ENCODE results near the gene LRRFIP1.
"Not testable (repeated sequence)": the region's sequence is repeated elsewhere in the genome, so short reads cannot be mapped to it uniquely, and the experiment has no call there.

The LRRFIP1 gene, protein sequence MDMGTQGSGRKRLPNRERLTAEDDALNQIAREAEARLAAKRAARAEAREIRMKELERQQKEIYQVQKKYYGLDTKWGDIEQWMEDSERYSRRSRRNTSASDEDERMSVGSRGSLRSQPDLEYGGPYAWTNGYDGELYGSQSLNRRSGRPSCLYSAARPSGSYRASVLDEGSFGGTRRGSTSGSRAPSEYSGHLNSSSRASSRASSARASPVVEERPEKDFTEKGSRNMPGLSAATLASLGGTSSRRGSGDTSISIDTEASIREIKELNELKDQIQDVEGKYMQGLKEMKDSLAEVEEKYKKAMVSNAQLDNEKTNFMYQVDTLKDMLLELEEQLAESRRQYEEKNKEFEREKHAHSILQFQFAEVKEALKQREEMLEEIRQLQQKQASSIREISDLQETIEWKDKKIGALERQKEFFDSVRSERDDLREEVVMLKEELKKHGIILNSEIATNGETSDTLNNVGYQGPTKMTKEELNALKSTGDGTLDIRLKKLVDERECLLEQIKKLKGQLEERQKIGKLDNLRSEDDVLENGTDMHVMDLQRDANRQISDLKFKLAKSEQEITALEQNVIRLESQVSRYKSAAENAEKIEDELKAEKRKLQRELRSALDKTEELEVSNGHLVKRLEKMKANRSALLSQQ

DNA sequence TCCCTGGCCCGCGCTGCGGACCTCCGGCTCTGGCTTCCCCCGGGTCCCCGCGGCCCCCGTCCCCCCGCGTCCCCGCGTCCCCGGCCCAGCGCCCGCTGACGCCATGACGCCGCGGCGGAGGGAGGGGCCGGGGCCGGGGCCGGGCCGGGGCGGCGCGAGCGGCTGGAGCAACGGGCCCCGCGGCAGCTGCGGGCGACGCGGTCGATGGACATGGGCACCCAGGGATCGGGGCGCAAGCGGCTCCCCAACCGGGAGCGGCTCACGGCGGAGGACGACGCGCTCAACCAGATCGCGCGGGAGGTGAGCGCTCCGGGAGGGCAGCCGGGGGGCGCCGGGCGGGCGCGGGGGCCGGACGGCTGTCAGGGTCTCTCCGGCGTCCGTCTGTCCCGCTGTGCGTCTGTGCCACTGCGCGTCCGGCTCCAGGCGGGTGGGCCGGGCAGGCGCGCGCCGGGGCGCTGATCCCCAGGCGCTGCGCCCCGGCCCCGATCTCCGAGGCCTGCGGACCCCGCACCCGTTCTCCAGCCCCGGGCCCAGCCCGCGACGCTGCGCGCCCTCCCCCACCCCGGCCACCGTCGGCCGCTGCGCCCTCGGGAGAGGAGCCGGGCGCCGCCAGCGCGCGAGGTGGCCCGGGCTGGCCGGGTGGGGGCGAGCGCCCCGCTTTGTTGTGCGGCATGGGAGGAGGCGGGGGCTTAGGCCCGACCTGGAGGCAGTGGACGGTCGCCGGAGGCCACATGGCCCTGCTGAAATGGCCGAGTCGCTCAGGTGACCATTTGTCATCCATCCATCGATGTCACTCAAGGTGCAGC is at the start of gene LRRFIP1:
TSS of gene LRRFIP1 (plus strand) at position 147 of the 806 bp plus-strand sequence. CDS start at position 205, 58 bp downstream.
- no peak for DNase-seq

DNA sequence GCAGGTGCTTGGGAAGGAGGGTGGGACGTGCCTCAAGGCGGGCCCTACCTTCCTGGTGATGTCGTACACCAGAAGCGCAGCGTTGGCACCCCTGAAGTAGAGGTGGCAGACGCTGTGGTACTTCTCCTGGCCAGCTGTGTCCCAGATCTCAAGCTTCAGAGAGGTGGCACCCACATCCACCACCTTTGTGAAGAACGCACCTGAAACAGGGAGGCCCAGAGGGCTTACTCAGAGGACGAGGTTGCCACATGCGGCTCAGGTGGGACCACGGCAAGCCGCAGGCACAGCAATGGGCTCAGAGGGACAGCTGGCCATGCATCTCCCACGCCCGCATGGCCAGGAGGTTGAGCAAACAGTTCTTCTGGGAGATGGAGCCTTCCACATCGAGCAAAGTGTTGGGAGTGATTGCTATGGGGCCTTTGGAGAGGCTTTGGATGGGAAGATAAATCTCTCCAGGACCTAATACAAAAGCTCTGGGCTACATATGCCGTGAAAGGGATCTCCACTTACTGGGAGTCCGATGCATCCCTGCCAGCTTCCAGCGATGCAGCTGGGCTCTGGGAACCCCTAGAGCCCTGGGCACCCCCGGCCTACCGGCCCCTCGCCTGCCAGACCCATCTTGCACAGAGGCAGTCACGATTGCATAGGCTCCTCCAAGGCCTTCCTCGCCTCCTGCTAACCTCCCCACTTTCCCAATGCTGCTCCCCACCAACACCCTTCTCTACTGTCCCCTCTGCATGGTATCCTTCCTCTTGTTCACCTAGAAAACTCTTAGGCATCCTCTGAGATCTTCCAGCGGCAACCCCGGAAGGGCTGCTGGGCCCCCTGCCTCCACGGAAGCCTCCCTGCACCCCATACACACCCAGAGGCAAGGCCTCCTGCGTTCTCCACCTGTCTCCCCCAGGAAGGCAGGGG is 49.2 kb upstream of the LRRFIP1 start:
- DNase-seq = no peak

DNA sequence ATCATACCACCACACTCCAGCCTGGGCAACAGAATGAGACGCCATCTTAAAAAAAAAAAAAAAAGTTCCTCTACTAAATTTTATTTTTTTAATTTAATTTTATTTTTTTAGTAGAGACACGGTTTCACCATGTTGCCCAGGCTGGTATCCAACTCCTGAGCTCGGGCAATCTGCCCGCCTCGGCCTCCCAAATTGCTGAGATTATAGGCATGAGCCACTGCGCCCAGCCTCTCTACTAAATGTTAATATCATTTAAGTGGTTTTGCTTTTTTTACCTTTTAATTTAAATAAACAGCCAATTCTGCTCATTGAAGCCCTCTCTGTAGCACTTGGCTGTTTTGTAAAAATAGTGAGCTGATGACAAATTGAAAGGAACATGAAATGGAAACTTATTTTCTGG is 46.1 kb upstream of the LRRFIP1 start:
- DNase-seq = no peak

DNA sequence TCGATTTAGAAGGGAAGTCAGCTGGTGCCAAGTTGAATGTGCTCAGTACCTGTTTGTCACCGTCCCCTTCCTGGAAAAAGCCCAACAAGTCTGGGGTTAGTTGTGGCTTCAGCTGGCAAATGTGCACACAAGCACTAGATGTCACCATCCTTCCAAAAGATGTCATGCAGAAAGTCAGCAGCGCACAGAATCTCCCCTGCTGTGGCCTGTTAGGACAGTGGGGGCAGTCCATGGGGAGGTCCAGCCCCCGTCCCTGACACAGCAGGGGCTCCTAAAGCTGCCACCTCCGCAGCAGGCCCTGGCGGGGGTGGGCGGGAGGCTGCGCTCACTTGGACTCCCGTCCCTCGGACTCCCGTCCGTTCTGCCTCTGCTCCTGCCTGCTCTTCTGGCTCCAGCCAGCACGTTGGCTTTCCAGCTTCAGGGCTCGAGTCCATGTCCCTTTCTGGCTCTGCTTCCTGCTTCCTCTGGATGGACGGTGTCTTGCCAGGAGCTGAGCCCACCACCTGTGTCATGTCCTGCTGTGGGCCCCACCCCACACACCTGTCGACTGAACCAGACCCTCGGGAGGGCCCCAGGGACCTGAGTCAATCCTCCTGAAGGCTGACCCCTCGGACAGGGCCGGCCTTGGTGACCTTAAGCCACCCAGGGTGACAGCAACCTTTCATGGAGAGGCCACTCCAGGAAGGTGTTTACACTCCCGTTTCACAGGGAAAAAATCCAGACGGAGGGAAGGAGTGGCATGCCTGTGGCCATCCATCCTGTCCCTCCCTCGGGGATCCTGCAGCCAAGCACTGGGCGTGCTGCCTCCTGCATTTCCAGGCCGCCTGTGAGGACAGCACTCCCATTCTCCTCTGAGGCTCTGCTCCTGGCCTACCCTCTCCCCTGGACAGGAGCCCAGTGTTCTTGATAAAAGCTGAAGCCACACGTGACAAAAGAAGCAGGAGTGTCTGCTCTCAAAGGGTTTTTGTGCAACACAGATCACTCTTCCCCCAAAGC is 45.3 kb upstream of the LRRFIP1 start:
- DNase-seq = peak; percentile 56

DNA sequence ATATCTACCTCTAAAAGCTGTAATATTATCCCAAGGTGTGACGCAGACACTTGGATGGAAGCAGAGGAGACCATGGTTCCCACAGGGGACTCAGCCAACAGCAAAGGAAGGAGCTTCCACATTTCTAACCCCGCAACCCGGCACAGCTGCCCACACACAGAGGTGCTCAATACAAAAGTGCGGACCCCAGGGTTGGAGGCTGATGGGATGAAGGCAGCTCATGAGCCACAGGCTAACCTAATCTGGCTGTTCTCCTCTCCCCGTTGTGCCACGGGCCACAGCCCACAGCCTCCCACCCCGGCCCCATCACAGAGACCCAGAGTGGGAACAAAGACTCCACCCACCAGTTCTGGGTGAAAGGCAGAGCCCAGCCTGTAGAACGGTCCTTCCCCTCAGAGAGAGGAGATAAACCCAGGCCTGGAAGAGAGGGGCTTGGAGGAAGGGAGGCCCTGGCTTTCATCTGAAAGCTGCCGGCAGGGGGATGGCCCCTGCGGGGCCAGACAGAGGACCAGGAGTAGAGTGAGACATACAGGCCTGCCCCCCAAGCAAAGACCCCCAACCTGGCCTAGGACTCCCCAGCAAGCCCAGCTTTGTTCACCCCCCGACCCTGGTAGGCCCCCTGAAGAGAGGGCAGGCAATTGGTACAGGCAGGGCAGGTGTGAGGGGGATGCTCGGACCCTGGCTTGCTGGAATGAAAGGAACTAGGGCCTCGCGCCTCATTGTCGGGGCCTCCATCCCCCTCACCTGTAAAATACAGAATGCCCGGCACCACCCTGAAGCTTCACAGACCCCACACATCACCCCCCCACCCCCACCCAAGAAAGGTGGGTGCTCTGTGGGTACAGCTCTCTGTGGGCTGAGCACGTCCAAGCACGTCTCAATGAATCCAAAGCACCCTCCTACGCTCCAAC is 43.7 kb upstream of the LRRFIP1 start:
- no peak for DNase-seq

DNA sequence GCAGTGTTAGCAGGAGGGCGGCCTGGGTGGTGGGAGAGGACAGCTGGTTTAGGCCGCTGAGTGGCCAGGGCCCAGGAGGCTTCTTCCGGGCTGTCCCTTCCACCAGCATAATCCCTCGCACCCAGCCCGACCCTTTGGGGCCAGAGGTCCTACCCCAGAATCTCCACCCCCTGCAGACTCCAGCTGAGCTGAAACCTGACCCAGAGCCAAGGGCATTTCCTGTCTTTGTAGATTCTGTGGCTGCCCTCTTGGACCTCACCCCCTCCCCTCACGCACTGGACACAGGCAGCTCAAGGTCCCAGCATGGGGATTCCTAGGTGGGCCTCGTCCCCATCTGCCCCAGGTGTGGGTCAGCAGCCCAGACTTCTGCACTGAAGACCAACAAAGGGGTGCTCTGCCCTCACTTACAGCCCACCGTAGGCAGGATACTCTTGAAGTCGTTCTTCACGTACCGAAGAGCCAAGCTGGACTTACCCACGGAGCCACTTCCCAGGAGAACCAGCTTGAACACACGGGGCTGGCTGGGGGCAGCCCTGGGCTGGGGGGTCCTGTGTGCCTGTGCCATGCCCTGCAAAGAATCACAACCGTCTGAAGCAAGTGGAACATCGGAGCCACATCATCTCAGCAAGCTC is 41.7 kb upstream of the LRRFIP1 start:
- no peak for DNase-seq

DNA sequence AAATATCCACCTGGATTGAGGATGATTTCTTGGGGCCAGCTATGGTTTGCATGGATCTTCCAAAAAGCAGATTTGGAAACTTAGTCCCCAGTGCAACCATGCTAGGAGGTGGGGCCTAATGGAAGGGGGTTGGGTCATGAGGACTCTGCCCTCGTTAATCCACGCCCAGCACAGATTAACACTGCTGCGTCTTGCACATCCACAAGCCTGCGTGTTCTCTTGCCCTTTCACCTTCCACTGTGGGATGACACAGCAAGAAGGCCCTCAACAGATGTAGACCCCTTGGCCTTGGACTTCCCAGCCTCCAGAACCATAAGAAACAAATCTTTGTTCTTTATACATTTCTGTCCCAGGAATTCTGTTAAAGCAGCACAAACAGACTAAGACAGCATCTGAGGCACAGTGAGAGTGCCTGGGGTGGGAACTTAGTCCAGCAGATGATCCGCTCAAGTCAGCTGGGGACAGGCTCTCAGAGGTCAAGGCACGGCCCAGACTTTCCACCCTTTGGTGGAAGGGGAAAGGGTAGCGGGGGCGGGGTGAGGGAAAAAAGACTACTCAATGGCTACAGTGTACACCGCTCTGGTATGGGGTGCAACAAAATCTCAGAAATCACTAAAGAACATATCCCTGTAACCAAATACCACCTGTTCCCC is 39.2 kb upstream of the LRRFIP1 start:
- DNase-seq = no peak

DNA sequence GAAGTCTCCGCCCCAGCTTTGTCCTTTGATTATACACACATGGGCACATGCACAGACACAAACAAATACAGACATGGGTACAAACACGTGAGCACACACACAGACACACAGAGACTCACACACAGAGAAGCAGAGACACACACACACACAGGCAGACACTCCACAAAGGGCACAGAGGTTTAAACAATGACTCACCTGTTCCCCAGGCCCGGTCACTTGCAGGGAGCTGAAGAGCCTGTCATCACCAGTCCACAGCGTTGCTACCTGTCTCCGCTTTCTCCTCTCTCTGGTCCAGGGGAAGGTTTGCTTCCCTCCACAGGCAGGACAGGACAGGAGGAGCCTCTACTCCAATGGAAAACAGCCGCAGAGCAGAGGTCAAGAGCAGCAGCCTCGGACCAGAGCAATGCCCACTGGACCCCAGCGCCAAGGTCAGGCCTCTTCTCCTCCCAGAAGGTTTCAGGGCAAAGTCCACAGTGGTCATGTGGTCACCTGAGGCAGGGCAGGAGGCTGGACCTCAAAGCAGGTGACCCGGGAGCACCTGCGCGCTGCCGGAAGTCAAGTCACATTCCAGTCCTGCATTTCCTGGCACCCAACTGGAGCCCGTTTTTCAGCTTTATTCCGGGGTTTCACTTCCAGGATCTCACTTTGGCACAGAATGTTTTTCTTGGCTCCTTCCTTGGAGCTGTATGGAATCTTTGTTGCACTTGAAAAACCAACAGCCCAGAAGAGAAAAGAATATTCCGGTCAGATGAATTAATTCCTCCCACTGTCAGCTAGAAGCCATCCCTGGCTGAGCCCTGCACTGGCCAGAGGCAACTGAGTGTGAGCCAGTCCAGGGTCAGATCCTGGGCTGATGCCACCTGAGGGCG is 36.9 kb upstream of the LRRFIP1 start, which contains the start of gene RAB17:
TSS of gene RAB17 (minus strand) at position 463 of the 869 bp plus-strand sequence. CDS start 4,580 bp downstream, outside the sequence.
- no peak for DNase-seq

DNA sequence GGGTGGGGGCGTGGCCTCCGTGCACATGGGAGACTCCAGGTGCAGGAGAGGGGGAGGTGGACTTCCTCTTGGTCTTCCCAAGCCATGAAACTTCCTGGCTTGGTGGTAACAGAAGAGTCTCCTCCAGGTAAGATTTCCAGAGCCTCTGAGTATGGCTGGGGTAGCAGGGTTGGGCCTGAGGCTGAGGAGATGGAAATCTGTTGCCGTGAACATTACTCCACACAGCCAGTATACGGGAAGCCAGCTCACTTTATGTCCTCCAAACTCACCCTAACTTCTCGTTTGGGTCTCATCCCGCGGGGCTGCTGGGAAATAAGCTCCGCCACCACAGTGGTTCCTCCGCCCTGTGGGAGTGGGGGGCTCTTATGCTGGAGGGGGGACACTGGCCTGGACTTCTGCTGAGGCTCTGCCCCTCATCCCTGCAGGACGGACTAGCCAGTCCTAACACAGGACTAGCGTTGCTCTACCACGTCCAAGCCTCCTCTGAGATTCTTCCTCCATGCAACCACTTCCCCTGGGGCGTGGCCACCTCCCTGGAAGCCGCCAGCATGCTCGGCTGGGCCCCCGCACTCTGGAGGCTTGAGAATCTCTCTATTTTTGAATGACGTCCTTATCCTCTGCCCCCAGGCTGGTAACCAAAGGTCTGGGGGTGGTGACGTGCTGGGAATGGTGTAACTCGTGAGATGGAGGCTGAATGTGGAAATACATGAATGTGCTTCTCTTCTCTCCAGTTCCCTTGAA is 36.1 kb upstream of the LRRFIP1 start:
- no peak for DNase-seq

DNA sequence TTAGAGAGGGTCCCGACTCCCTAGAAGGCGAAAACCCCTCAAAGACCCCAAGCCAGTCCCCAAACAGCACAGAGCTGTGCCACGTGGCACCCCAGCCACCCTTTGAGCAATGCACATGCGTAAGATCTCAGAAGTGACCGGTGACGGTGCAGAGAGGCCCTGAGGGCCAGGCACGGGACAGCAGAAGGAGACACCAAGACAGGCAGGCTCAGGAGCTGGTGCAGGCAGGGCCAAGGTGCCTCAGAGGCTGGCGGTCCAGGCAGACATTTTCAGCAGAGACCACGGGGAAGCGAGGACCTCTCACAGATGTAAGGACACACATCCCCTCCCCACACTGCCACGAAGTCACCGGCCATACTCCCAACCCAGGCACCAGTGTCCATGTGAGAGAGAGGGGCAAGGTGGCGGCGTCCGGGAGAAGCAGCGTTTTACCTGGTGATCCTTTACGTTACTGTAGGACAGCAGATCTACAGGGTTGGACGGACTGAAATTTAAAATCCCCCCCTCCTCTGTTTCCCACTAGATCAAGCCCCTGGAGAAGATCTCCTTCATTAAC is 34.9 kb upstream of the LRRFIP1 start:
- DNase-seq = no peak

DNA sequence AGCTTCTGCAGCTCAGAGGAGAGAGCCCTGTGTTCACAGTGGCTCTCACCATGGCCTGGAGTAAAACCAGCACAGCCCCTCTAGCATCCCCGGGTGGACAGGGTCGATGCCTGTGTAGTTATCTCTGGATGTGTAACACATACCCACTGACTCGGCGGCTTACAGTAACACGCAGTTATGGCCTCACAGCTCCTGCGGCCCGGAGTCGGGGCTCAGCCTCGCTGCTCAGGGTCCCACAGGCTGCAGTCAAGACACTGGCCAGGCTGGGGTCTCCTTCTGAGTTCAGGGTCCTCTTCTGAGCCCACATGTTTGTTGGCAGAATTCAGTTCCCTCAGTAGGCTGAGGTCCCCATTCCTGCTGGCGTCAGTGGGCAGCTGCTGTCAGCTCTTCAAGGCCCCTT is 34.4 kb upstream of the LRRFIP1 start:
- DNase-seq = no peak

DNA sequence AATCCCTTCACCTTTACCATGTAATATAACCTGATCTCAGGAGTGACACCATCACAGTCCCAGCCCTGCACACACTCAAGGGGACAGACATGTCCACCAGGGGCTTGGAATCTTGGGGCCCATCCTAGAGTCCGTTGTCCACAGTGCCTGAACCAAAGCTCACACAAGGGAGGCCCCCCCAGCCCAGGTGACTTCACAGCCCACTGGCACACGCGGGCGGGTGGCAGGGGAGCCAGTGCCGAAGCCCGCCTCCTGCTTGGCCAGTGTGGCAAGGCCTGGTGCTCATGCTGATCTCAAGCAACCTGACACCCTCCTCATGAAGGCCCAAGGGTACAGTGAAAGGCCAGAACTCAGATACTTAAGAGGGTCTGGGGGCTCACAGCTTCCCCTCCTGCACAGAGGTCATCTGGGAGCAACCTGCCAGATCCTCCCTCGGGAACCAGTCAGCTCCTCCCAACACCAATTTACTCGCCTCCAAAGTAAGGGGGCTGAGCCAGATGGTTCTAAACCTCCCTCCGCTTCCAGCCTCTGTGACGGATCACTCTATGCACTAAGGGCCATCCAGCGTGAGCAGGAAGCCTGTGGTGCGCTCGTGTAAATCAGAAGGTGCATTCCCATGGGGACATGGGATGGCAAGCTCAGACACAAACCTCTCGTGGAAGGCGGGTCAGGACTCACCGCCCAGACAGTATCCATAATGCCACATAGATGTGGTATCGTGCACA is 33.6 kb upstream of the LRRFIP1 start:
- no peak for DNase-seq

DNA sequence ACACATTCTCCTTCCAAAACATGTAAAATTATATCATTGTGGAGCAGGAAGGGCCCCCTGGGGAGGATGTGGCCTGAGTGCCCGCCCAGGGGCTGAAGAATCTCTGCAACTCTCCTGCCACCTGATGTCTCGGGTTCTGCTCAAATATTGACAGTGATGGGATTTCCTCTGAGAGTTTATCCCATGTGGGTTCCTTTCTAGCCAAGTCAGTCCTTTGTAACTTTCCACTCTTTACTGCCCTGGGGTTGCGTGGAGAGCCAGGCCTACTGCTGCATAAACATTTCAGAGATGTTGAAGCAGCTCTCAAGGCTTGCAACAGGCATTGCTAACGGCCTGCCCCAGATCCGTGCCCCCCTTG is 32.9 kb upstream of the LRRFIP1 start:
- DNase-seq = no peak

DNA sequence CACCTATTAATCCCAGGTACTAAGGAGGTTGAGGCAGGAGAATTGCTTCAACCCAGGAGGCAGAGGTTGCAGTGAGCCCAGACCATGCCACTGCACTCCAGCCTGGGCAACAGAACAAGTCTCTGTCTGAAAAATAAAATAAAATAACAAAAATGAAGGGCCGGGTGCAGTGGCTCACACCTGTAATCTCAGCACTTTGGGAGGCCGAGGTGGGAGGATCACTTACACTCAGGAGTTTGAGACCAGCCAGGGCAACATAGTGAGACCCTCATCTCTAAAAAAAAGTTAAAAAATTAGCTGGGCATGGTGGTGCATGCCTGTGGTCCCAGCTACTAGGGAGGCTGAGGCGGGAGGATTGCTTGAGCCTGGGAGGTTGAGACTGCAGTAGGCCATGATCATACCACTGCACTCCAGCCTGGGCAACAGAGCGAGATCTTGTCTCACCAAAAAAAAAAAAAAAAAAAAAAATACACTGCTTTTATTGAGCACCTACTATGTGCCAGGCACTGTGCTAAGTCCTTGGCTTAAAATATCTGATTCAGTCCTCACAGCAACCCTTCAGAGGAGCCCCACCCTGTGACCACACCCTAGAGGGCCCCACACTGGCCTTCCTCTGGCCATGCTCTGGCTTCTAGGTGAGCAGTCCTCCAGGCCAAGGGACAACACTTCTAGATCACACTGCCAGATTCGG is 31.4 kb upstream of the LRRFIP1 start:
- DNase-seq = not testable (repeated sequence)

DNA sequence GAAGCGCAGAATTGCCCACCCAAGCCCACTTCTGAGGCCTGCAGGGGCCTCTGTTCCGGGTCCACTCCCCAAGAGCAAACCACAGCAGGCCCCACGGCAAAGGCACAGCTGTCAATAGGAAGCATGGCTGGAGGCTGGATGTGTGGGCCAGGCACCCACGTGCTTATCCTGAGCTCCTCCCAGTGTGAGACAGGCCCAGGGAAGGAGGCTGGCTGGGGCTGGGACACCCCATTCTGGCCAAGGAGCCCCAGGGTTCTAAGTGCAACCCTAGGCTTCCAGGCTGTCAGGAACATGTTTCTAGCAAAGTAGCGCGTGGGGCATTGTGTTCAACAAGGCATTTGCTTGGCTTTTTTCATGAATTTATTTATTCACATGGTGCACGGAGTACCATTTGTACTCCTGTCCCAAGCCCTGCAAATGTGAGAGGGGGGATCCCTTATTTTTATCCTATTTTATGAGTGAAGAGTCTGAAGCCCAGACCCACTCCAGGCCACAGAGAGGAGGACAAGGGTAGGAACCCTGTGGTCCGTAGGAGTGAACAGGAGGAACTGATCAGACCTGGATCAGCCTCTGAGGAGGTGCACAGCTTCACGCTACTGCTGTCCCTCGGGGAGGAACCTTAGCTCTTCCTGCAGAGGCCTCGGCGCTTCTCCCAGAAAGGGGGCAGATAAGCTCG is 30.7 kb upstream of the LRRFIP1 start:
- no peak for DNase-seq
